ENCODE data around the gene NXNL1. TPM values are rescaled to one million over a fixed set of nuclear protein-coding genes. Genes with fewer than 3 reads are reported as not detected.

NXNL1 gene
- total and polyA plus RNA-seq, 9 of the 15 experiments (the other 6 are each of a cell fraction or from before 2014, with no cell fraction given), result not detected

DNA sequence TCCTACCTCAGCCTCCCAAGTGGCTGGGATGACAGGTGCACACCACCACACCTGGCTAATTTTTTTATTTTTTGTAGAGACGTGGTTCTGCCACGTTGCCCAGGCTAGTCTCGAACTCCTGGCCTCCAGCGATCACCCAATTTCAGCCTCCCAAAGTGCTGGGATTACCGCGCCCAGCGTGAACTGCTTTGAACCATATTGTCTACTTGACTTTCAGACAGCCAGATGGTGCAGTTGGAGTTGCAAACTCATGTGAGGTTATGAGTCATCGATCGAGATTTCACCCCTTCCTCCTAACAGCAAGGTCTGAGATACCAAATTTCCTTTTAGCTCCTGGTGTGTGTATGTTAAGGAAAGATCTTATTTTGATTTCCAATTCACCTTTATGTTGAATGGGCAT is 12.3 kb upstream of the NXNL1 start:
- WGBS (ENCODE audit: insufficient coverage, low coverage, missing lambda C conversion rate), result 7% methylated on average over 9 of the region's 9 CpGs
- Histone ChIP-seq H3K9ac (ENCODE audit: insufficient read depth in 1 of 2, low read depth in 2 of 2, low read length in 2 of 2) (no peak overlapping the region), H3K36me3 (ENCODE audit: control insufficient read depth, insufficient read depth, low read length) (no peaks in the 10 kb centered on the region), H3K27me3 (ENCODE audit: control insufficient read depth in 2 of 2, insufficient read depth in 2 of 2, low read length in 2 of 2) (no peaks in the 10 kb centered on the region), H3K79me2 (ENCODE audit: control insufficient read depth, insufficient read depth, low read length) (no peaks in the 10 kb centered on the region), H3K9me3 (replicated peaks; ENCODE audit: control insufficient read depth, insufficient read depth, low read depth, low read length) (peaks cover 2% of the 10 kb centered on the region; the same call in 1 of the 2 replicates), H2AFZ (ENCODE audit: low read depth, low read length) (no peak overlapping the region), H3K4me2 (ENCODE audit: insufficient read depth, low read length) (no peak overlapping the region), H3K9me1 (ENCODE audit: control insufficient read depth, insufficient read depth, low read length) (no peaks in the 10 kb centered on the region), H3K27ac (ENCODE audit: extremely low read depth, low read depth, low read length) (no peak overlapping the region), H3K4me1 (replicated peaks in 1 of 2; ENCODE audit: control insufficient read depth in 2 of 2, insufficient read depth in 2 of 2, low read length in 2 of 2) (peaks cover 19 to 37% of the 10 kb centered on the region in 2 experiments), H3K4me3 (no peak overlapping the region), H4K20me1 (replicated peaks; ENCODE audit: control insufficient read depth, insufficient read depth, low read length) (no peaks in the 10 kb centered on the region)
- TSS peak; percentile 32 for BruUV-seq (replicated peaks)
- DNase-seq (ENCODE audit: extremely low read depth in 1 of 4, low spot score in 3 of 4) (peak in 2 of 4 experiments; percentile 37 to 73), FAIRE-seq (peak; percentile 73), ATAC-seq (no peak)
- intact Hi-C loops (cut with micrococcal nuclease), result no loop called here
- ChIA-PET CTCF (ENCODE audit: low intra/inter-chr PET ratio) (no interaction called here), POLR2A (interaction anchor here (0.6 kb wide), 1 partner anchor 194 kb away, joined by 4 read pairs; no protein-coding TSS in a partner anchor)
- in situ Hi-C loops (cut with MboI), result no loop called here
- TF ChIP-seq GTF3C2 (IDR thresholded peaks at IDR 0.05; ENCODE audit: borderline replicate concordance, extremely low read depth, insufficient read length) (peak; percentile 56), NR3C1 (CRISPR knock-in tag; IDR thresholded peaks at IDR 0.05) (no peak), KLF16 (IDR thresholded peaks at IDR 0.05) (no peak), GATA2 (CRISPR knock-in tag; IDR thresholded peaks at IDR 0.05) (no peak), FOXJ2 (tag; IDR thresholded peaks at IDR 0.05) (no peak), FOXO4 (CRISPR knock-in tag; IDR thresholded peaks at IDR 0.05) (no peak), SOX6 (IDR thresholded peaks at IDR 0.05) (no peak), NFE2 (IDR thresholded peaks at IDR 0.05; ENCODE audit: low read depth) (peak; percentile 73), POLR2G (IDR thresholded peaks at IDR 0.05; ENCODE audit: low read depth, low read length) (no peak), TCF7 (IDR thresholded peaks at IDR 0.05; ENCODE audit: borderline replicate concordance) (no peak), CSDE1 (IDR thresholded peaks at IDR 0.05) (no peak)
- TF ChIP-seq, protein P1, sequence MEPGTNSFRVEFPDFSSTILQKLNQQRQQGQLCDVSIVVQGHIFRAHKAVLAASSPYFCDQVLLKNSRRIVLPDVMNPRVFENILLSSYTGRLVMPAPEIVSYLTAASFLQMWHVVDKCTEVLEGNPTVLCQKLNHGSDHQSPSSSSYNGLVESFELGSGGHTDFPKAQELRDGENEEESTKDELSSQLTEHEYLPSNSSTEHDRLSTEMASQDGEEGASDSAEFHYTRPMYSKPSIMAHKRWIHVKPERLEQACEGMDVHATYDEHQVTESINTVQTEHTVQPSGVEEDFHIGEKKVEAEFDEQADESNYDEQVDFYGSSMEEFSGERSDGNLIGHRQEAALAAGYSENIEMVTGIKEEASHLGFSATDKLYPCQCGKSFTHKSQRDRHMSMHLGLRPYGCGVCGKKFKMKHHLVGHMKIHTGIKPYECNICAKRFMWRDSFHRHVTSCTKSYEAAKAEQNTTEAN (CRISPR knock-in tag; IDR thresholded peaks at IDR 0.05), result no peak
- TF ChIP-seq, protein P2, sequence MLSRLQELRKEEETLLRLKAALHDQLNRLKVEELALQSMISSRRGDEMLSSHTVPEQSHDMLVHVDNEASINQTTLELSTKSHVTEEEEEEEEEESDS (CRISPR knock-in tag; IDR thresholded peaks at IDR 0.05), result no peak
- TF ChIP-seq, protein P3, sequence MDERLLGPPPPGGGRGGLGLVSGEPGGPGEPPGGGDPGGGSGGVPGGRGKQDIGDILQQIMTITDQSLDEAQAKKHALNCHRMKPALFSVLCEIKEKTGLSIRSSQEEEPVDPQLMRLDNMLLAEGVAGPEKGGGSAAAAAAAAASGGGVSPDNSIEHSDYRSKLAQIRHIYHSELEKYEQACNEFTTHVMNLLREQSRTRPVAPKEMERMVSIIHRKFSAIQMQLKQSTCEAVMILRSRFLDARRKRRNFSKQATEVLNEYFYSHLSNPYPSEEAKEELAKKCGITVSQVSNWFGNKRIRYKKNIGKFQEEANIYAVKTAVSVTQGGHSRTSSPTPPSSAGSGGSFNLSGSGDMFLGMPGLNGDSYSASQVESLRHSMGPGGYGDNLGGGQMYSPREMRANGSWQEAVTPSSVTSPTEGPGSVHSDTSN (CRISPR knock-in tag; IDR thresholded peaks at IDR 0.05; ENCODE audit: low read depth), result no peak
- TF ChIP-seq, protein P3 (tag; conservative IDR thresholded peaks at IDR 0.05; ENCODE audit: low read depth), result no peak
